ENCODE measurements around the gene ADGRA3.

The ADGRA3 gene

DNA sequence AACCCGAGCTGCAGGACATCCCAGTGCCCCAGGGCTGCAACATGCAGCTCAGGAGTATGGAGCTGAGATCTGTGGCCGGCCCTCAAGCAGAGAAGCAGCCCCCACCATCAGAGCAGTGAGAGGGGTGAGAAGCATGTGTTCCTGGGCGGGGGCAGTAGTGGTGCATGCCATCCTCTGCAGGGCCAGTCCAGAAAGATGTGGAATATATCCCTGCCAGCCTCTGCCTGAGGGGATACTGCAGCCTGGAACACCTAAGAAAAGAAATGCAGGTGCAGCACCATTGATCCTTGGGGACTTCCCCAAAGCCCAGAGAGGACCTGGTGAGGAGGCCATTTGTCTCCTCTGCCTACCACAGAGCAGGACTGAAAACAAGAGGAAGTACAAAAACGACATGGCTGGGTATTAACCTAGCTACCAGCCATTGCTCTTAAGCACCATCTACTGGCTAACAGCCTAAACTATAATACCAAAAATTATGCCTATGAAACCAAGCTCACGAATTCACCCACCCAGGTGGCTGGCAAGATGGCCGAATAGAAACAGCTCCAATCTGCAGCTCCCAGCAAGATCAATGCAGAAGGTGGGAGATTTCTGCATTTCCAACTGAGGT, 158.8 kb downstream of the ADGRA3 start:
- DNase-seq (ENCODE audit: low read depth): no peak

DNA sequence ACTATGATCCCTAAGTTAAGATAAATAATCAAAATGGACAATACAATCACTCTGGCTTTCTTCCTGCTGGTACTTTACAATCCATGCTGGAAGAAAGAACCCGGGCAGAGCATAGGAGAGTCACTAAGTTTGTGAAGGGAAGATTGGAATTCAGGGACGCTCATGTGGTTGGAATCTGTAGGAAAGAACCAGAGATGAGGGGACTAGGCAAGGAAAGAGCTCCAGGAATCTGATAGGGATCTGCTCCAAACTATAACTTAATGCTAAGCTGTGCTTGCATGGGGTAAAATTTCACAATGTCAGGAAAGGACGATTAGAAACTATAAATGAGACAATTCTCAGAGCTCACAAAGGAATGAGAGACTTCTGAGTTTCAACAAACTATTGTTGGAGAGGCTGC, 167.5 kb downstream of the ADGRA3 start:
- DNase-seq (ENCODE audit: low read depth): no peak

DNA sequence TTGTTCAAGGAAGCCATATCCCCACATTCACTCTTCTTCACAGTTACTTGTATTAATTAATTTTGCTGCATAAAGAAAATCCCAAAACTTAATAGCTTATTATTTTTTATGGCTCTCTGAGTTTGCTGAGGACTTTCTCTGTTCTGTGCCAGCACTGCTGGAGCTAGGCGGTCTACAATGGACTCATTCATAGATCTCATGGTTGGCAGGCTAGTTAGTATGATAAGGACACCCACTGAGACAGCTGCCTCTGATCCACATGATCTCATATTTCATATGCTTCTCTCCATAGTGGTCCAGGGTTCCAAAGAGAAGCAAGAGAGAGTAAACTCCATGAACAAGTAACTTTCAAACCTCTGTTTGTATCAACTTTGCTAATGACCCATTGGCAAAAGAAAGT, 170.2 kb downstream of the ADGRA3 start:
- no peak for DNase-seq (ENCODE audit: low read depth)

GRCh38 chr4:22345055-22345454, 170.8 kb downstream of the ADGRA3 start:
- DNase-seq (ENCODE audit: low read depth): no peak

DNA sequence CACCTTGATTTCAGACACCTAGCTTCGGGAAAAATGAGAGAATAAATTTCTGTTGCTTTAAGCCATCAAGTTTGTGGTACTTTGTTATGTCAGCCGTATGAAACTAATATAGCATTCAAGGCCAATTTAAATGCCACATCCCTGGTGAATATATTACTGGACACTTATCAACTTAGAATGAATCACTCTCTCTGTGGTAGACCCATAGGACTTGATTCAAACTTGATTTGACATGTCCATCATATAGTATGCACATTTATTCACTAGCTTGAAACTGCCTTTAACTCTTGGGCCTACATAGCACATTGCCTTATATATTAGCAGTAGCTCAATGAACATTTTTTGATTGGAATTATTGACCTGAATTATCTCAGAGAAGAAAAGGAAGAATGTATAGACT, 172.3 kb downstream of the ADGRA3 start:
- no peak for DNase-seq (ENCODE audit: low read depth)

- DNase-seq (ENCODE audit: low read depth): no peak
Measured at GRCh38 chr4:22339491-22339890, 176.4 kb downstream of the ADGRA3 start.

DNA sequence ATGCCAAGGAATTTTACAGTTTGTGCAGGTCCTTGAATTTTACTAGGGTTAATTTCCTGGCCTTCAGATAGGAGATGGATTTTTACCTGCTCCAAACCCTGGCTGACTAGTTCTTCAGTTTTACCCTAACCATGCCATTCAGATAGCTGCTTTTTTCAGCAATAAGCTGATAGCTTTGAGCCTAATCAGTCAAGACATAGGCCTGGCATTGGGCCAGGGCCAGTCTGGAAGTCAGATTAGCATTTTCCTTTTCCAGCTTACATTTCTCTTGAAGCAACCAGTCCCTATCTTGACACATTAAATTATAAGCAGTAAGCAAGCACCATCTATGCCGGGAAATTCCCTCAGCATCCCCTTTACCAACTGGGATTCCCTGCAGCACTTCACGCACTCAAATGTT, 177.1 kb downstream of the ADGRA3 start:
- DNase-seq (ENCODE audit: low read depth): no peak

All from stimulated activated CD8-positive, alpha-beta memory T cell treated with anti-CD3 and anti-CD28 coated beads, Interleukin-15, amount 100 ng/mL, for 1 hour (primary cell).